Measurements from ENCODE around the gene ENTPD6.
"Not testable (repeated sequence)": the region's sequence is repeated elsewhere in the genome, so short reads cannot be mapped to it uniquely, and the experiment has no call there.

Gene ENTPD6

DNA sequence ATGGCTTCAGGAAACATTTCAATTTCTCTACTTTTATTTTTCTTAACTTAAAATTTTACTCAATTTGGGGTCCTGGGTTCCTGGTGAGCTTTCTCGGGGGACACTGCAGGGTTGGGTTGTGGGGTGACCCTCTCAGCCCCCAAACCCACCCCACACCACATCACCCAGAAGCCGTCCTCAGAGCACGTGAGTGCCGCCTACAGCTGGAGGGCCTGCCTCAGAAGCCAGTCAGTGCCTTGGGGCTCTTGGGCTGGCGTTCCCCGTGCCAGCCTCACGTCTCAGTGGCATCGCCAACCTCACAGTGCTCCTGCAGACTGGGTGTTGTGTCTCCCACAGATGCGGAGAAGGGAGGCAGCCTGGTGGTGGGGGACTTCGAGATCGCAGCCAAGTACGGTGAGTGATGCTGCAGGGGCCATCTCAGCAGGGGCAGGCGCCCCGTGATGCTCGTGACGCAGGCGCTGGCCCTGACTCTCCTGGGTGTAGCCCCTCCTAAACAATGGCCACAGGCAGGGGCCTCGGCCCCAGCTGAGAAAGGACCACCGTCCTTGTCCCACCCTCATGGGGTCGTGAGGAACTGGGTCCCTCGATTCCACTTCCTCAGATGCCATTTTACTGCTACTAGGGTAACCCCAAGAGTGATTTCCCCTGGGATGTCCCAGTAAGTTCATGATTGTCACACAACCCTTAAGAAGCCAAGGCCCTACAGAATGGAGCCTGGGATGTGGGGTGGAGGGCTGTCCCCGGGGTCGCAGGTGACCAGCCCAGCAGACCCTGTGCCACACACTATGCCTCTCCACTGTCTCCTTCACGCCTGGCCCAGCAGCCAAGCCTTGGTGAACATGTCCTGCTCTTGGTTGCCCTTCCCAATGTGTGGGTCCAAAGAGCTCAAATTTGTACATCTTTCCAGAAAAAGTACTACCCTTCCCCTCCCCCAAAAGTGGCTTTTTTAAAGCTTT, 28.5 kb downstream of the ENTPD6 start:
- no peak for DNase-seq (ENCODE audit: low read depth)

DNA sequence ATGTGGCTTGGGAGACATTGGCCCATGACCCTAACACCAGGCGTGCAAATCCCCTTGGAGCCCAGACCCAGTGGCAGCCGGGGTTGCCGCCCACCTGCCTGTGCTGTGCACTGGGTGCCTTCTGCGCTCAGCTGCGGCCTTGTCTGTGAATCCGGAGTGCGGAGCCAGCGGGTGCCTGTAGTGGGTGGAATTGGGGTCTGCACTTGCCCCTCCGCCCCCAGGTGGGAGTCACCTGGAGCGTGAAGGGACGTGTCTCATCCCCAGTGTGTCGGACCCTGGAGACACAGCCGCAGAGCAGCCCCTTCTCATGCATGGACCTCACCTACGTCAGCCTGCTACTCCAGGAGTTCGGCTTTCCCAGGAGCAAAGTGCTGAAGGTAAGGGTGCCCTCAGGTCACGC, 29.4 kb downstream of the ENTPD6 start:
- DNase-seq (ENCODE audit: low read depth): no peak

DNA sequence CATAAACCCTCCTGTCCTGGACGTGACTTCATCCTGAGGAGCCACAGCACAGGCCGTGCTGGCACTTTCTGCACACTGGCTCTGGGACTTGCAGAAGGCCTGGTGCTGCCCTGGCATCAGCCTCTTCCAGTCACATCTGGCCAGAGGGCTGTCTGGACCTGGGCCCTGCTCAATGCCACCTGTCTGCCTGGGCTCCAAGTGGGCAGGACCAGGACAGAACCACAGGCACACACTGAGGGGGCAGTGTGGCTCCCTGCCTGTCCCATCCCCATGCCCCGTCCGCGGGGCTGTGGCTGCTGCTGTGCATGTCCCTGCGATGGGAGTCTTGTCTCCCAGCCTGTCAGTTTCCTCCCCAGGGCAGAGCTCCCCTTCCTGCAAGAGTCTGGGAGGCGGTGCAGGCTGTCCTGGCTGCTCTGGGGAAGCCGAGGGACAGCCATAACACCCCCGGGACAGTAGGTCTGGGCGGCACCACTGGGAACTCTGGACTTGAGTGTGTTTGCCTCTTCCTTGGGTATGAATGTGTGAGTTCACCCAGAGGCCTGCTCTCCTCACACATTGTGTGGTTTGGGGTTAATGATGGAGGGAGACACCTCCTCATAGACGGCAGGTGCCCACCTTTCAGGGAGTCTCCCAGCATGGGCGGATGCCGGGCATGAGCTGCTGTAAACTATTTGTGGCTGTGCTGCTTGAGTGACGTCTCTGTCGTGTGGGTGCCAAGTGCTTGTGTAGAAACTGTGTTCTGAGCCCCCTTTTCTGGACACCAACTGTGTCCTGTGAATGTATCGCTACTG, 30.3 kb downstream of the ENTPD6 start:
- DNase-seq (ENCODE audit: low read depth): no peak

DNA sequence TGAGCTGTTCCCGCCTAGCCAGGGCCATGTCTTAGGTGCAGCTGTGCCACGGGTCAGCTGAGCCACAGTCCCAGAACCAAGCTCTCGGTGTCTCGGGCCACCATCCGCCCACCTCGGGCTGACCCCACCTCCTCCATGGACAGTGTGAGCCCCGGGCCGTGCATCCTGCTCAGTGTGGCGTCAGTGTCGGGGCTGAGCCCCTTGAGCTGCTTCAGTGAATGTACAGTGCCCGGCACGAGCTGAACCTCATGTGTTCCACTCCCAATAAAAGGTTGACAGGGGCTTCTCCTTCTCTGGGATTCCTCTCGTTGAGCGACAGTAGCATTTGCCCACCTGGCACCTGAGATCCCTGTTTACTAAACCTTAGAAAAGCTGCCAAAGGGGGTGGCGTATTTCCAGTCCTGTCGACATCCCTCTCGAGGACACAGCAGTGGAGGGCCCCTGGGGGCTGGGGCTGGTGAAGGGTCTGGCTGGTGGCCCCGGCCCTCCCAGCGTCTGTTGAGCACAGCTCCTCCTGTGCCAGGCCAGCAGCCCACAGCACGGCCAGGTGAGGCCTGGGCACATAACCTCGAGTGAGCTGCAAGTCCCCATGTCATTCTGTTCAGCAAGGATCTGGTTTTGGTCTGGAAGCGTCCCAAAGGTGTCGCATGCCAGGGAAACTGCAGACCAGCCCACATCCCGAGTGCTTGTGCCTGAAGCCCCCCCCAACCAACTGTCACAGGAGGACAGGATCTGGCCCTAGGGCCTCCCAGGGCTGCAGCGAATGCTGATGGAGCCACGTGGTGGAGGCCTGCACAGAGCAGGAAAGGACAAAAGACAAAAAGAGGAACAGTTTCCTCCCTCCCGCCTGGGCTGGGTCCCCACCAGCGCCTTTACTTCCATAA, 31.2 kb downstream of the ENTPD6 start:
- no peak for DNase-seq (ENCODE audit: low read depth)

DNA sequence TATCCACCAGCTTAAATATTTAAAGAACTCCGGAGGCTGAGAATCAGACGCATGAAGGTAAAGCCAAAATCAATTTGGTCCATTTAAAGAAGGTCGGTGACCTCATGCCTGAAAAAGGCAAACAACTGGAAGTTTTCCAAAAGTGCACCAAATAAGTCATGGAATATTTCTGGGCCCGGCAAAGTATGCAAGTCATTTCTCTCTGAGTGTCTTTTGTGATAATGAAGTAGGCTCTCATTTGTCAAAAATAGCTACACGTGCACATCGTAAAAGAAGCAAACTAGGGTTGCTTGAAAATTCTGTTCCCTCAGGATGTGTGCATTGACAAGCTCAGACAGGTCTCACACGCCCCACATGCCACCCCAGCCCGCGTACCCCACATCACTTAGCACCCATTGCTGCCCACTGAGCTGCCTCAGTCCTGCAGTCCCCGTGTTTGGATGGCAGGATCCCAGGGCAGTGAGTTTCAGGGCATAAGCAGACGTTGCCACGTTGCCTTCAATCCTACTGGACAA, 31.9 kb downstream of the ENTPD6 start:
- DNase-seq (ENCODE audit: low read depth): peak; percentile 62

DNA sequence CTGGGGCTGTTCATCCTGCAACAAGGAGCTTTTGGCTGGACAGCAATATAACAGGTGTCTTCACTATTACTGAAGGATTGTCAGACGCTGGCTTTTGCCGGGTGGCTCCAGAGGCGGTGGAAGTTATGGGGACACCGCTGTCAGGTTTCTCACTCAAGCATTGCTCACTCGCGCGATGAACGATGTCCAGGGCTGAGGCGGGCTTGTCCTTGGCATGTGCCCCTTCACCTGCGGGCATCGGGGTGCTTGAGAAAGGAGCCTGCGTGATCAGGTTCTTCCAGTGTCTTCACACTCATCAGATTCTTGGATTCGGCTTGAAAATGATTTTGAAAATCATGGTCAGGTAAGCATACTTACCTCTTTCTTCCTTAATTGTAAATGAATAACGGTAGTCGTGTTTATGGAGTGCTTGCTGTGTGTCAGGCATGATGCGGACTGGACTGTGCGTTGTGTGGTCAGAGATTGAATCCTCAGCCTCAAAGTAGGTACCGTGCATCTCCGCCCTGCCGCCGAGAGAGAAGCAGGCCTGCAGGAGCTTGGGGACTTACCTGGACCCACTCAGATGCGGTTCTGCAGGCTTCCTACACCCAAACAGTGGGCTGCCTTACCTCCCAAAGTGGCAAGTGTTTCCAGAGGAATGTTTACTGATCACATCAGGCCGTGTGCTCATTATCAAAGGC, 34.1 kb downstream of the ENTPD6 start:
- DNase-seq (ENCODE audit: low read depth): no peak

DNA sequence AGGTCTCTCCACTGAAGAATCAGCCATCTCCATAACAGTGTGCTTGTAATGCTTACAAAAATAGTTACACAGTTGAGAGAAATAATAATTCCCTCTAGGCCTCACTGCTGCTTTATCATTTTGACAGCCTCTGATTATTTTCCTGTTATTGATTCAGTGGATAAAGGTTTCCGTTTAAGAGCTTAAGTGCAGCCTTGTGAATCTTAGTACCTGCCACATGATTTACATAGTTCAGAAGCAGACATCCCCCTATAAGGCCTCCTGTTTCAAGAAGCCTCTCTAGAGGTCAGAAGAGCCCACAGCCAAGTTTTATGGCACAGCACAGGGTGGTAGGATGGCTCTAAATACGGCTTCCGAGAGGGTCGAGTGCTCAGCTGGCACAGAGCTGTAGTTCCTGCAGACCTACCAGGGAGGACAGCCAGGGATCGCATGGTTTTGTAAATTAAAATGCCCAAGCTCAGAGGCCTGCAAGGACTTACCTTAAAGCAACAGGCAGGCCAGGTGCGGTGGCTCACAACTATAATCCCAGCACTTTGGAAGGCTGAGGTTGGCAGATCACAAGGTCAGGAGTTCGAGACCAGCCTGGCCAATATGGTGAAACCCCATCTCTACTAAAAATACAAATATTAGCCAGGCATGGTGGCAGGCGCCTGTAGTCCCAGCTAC, 34.8 kb downstream of the ENTPD6 start:
- DNase-seq (ENCODE audit: low read depth): no peak

DNA sequence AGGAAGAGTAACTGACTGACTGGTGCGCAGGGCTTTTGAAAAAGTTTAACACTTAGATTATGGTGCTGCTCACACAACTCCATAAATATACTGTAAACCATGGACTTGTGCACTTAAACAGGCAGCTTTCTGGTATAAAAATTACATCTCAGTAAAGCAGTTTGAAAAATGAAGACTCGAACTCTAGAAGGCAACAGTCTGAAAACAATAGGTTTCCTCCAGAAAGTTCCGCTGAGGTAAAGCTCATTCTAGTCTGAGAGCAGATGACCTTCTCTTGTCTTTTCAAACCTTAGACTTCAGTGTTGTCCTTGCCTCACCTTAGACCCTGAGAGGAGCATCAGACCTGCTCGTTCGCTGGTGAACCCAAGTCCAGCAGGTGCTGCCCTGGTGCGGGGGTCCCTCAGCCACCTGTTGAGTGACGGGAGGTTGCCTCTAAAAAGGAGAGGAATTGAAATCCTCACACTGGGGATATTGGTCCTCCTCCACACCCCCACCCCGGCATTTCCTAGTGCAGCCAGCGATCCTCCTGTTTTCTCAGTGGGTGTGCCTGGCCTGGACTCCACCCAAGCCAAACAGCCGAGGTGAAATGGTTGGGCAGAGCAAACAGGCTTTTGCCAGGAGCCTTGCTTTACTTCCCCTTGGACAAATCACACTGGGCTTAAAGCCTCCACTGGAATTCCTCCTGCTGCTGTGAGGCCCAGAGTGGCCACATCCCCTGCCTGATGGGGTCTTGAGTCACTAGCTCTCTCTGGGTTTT, 37.7 kb downstream of the ENTPD6 start:
- DNase-seq (ENCODE audit: low read depth): no peak

DNA sequence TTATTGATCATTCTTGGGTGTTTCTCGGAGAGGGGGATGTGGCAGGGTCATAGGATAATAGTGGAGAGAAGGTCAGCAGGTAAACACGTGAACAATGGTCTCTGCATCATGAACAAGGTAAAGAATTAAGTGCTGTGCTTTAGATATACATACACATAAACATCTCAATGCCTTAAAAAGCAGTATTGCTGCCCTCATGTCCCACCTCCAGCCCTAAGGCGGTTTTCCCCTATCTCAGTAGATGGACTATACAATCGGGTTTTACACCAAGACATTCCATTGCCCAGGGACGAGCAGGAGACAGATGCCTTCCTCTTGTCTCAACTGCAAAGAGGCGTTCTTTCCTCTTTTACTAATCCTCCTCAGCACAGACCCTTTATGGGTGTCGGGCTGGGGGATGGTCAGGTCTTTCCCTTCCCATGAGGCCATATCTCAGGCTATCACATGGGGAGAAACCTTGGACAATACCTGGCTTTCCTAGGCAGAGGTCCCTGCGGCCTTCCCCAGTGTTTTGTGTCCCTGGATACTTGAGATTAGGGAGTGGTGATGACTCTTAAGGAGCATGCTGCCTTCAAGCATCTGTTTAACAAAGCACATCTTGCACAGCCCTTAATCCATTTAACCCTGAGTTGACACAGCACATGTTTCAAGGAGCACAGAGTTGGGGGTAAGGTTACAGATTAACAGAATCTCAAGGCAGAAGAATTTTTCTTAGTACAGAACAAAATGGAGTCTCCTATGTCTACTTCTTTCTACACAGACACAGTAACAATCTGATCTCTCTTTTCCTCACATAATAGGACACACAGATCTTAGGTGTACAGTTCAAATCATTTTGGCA, 38.7 kb downstream of the ENTPD6 start:
- DNase-seq (ENCODE audit: low read depth): not testable (repeated sequence)

DNA sequence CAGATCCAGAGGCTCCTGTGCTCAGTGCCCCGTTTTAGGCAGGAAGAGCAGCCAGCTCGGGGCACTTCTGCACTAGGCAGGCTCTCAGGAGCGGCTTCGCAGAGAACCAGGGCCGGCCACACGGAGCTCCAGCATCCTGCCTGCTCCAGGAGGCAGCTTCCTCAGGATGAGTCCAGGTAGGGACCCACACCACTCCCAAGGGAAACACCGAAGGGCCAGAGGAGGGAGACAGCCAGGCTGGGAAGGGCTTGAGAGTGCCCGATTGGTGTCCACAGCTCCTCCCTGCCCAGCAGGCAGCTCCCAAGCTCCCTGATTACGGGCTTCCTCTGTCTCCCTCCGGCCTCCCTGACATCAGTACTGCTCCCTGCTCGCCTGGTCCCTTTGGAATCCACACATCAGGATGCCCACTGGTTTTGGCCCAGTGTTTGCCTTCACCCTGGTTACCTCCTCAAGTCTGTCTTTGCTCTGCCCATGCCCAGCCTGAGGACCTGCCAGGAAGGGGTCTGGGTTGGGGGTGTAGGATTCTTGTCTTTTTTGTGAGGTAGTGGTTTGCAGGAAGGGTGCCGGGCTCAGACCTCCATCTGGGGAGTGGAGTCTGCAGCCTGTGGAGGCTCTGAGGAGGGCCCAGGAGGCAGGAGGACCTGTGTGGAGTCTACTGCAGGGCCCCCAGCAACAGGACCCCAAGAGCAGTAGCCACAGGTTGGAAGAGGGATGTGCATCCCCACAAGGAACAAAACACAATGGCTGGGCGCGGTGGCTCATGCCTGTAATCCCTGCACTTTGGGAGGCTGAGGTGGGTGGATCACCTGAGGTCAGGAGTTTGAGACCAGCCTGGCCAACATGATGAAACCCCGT, 41.2 kb downstream of the ENTPD6 start:
- DNase-seq (ENCODE audit: low read depth): no peak

DNA sequence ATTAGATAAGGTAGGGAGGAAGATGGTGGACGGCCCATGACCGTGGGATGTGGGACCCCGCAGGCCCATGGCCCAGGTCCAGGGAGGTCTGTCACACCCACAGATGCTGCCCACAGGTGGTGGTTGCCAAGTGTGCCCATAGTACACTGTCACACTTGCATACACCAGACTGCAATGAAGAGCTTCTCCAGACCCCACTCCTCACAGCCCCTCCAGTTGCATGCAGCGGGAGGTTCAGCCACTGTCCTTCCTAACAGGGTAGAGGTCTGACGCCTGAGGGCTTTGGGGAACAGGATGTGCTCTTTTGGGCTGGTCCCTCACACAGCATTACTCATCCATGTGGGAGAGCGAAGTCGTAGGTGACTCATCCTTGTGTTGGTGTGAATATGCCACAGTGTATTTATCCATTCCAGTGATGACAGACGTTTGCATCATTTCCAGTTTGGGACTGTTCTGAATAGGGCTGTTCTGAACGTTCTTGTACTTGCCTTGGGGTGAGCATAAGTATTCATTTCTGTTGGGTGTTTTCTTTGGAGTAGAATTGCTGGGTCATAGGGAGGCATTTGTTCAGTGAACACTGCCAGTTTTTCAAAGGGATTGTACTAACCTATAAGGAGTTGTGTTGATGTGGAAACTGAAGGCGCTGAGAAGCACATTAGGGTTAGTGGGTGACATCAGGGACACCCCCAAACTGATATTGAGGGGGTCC, 42.3 kb downstream of the ENTPD6 start:
- peak; percentile 99 for DNase-seq (ENCODE audit: low read depth)

DNA sequence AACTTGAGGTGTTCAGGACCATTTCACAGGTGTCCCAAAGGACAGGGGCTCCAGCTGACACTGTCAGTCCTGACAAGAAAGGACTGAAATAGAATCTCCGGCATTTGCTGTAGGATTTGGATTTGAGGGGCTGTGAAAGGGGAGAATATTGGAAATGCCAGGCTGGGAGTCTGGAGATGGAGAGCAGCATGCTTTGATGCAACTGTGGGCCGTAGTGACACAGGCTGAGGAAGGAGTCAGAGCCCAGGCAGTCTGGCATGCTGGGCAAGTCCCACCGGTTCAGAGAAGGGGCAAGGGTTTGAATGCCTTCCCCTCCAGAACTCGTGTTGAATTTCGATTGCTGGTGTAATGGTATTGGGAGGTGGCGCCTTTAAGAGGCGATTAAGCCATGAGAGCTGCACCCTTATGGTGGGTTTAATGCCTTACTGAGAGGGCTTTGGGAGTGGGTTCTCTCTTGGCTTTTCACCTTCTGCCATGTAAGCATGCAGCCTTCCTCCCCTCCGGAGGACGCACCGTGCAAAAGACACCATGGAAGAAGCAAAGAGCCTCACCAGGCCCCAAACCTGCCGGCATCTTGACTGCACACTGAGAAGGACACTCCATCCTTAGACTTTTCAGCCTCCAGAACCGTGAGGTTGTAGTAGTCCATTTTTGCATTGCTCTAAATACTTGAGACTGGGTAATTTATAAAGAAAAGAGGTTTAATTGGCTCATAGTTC, 43.0 kb downstream of the ENTPD6 start:
- DNase-seq (ENCODE audit: low read depth): no peak

DNA sequence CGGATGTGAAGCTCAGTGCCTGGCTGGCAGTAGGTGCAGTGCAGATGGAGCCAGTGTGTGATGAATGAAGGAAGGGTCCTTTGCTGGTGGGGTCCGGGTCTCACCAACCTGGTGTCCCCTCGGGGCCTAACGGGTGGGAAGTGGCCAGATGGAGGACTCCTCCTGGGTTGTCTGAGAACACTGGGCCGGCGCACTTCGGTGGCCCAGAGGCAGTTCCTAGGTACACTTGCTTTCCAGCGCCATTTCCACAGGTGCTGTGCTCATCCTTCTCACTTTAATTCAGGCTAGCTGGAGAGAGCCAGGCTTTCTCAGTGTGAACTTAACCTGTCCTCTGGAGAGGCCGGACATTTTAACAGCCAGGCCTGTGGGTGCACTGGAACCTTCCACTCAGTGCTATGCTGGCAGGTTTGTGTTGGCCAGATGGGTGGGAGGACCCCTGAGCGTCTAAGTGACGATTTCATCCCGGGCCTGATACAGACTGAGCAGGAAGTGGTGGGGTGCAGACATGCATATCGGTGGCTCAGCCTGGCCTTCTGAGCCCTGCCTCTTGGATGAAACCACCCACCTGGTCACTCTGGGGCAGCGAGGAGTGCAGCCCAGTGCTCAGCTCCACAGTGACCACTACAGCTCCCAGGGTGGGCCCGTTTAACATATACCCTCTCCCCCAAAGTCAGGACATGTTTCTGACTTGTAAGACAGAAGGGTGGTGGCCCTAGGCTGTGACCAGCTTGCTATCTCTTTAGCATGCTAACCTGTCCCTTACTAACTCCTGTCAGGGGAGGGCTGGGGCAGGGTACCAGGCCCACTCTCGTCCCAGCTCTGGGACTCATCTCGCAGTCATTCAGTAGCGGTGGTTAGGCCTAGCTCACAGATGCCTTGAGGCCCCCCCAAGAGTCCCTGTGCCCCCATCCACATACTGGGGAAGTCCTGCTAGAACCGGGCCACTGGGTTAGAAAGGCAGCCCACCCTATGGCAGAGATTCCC, 44.2 kb downstream of the ENTPD6 start:
- no peak for DNase-seq (ENCODE audit: low read depth)

DNA sequence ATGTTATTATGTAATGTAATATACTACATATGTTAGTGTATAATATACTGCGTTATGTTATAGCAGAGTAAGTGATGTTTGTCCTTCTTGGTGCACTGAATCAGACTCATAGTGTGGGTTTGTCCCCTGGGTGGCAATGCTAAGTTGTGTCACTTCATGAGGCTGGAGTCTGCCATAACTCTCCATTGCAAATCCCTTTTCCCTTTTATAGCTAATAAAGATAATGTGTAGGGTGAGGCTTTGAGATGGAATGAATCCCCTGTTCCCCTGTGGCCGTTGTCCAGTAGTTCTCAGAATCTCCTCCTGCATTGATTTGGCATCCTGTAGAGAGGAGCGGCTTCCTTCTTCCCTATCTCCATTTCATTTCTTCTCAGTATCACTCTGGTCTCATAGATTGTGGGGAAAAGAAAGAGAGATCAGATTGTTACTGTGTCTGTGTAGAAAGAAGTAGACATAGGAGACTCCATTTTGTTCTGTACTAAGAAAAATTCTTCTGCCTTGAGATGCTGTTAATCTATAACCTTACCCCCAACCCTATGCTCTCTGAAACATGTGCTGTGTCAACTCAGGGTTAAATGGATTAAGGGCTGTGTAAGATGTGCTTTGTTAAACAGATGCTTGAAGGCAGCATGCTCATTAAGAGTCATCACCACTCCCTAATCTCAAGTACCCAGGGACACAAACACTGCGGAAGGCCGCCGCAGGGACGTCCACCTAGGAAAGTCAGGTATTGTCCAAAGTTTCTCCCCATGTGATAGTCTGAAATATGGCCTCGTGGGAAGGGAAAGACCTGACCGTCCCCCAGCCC, 45.5 kb downstream of the ENTPD6 start:
- not testable (repeated sequence) for DNase-seq (ENCODE audit: low read depth)

DNA sequence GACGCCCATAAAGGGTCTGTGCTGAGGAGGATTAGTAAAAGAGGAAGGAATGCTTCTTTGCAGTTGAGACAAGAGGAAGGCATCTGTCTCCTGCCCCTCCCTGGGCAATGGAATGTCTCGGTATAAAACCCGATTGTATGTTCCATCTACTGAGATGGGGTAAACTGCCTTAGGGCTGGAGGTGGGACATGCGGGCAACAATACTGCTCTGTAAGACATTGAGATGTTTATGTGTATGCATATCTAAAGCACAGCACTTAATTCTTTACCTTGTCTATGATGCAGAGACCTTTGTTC, 46.1 kb downstream of the ENTPD6 start:
- not testable (repeated sequence) for DNase-seq (ENCODE audit: low read depth)
